WTC11 (cell line): ENCODE measurements around the gene STRN3. TPM values are rescaled to one million over a fixed set of nuclear protein-coding genes. Genes with fewer than 3 reads are reported as not detected.
A peak's percentile ranks its signal among the peaks of the same experiment; 100 is the strongest.
"Not testable (repeated sequence)": the region's sequence is repeated elsewhere in the genome, so short reads cannot be mapped to it uniquely, and the experiment has no call there.

Source experiments
- ATAC-seq: fragments of 200-7000 bp; cut with Tn5 transposase; 2 replicates; pipeline ENCODE4 v1.10.0; 2021; ENCODE audit warnings: mild to moderate bottlenecking, moderate library complexity
- CTCF ChIA-PET: fragments of 300-600 bp; sonication (Branson Sonifier 250); formaldehyde crosslinking; loops from one replicate; lab custom pipeline; 2021; ENCODE audit warnings: antibody characterized with exemption; lab: Charles Lee
- POLR2A ChIA-PET: fragments of 350-600 bp; sonication (Branson Sonifier 250); formaldehyde crosslinking; loops from one replicate; lab custom pipeline; 2021; ENCODE audit warnings: antibody characterized with exemption; lab: Charles Lee
- DNase-seq: peaks from one replicate; pipeline ENCODE4 v3.0.0; 2021; ENCODE audit warnings: low spot score
- H3K27ac Mint-ChIP-seq: 2 replicates; pipeline ENCODE4 v1.8.0; 2021; ENCODE audit warnings: mixed read lengths
- H3K27me3 Mint-ChIP-seq: 2 replicates; pipeline ENCODE4 v1.8.0; 2021; ENCODE audit warnings: low read depth, mild to moderate bottlenecking, moderate library complexity, mixed read lengths
- H3K36me3 Mint-ChIP-seq: 2 replicates; pipeline ENCODE4 v1.8.0; 2021; ENCODE audit warnings: mixed read lengths
- H3K4me1 Mint-ChIP-seq: 2 replicates; pipeline ENCODE4 v1.8.0; 2022; ENCODE audit warnings: mixed read lengths
- H3K4me3 Mint-ChIP-seq: 2 replicates; pipeline ENCODE4 v1.8.0; 2021; ENCODE audit warnings: mild to moderate bottlenecking, moderate library complexity, mixed read lengths
- H3K9me3 Mint-ChIP-seq: 2 replicates; pipeline ENCODE4 v1.8.0; 2021; ENCODE audit warnings: mixed read lengths
- ATF3 ChIP-seq: sonication (generic); formaldehyde crosslinking; conservative IDR thresholded peaks from 2 replicates; pipeline ENCODE4 v1.8.1; 2022; ENCODE audit warnings: mild to moderate bottlenecking, missing genetic modification reagents
- CREM ChIP-seq: sonication (generic); formaldehyde crosslinking; IDR thresholded peaks from 2 replicates; pipeline ENCODE4 v1.8.1; 2022; ENCODE audit warnings: mild to moderate bottlenecking, missing genetic modification reagents, moderate library complexity
- GABPB1 ChIP-seq: sonication (generic); formaldehyde crosslinking; IDR thresholded peaks from 2 replicates; pipeline ENCODE4 v1.8.1; 2023; ENCODE audit warnings: mild to moderate bottlenecking, missing genetic modification reagents
- IRF2 ChIP-seq: sonication (generic); formaldehyde crosslinking; IDR thresholded peaks from 2 replicates; pipeline ENCODE4 v1.8.0; 2022; ENCODE audit warnings: low read depth, missing genetic modification reagents, borderline replicate concordance
- KAT7 ChIP-seq: sonication (generic); formaldehyde crosslinking; IDR thresholded peaks from 2 replicates; pipeline ENCODE4 v1.8.1; 2023; ENCODE audit warnings: missing genetic modification reagents, mild to moderate bottlenecking, borderline replicate concordance
- NR3C1 ChIP-seq: sonication (generic); formaldehyde crosslinking; conservative IDR thresholded peaks from 2 replicates; pipeline ENCODE4 v1.8.1; 2023; ENCODE audit warnings: low read depth, mild to moderate bottlenecking, missing genetic modification reagents
- RELA ChIP-seq: sonication (generic); formaldehyde crosslinking; IDR thresholded peaks from 2 replicates; pipeline ENCODE4 v1.8.1; 2022; ENCODE audit warnings: missing genetic modification reagents, mild to moderate bottlenecking, borderline replicate concordance
- SMAD3 ChIP-seq: sonication (generic); formaldehyde crosslinking; IDR thresholded peaks from 2 replicates; pipeline ENCODE4 v1.8.0; 2022; ENCODE audit warnings: missing genetic modification reagents, mild to moderate bottlenecking, borderline replicate concordance
- USF1 ChIP-seq: sonication (generic); formaldehyde crosslinking; IDR thresholded peaks from 2 replicates; pipeline ENCODE4 v1.8.0; 2022; ENCODE audit warnings: mild to moderate bottlenecking, missing genetic modification reagents
- USF2 ChIP-seq: sonication (generic); formaldehyde crosslinking; IDR thresholded peaks from 2 replicates; pipeline ENCODE4 v1.8.1; 2023; ENCODE audit warnings: mild to moderate bottlenecking, missing genetic modification reagents, moderate library complexity
- ZMAT4 ChIP-seq: fragments of 250-450 bp; sonication (Bioruptor Pico); IDR thresholded peaks from 2 replicates; pipeline ENCODE4 v1.9.0; 2021; ENCODE audit warnings: mild to moderate bottlenecking
- ZNF263 ChIP-seq: sonication (generic); formaldehyde crosslinking; IDR thresholded peaks from 2 replicates; pipeline ENCODE4 v1.8.1; 2022; ENCODE audit warnings: low read depth, mild to moderate bottlenecking, moderate library complexity, missing genetic modification reagents
- ZNF281 ChIP-seq: sonication (generic); formaldehyde crosslinking; IDR thresholded peaks from 2 replicates; pipeline ENCODE4 v1.8.0; 2023; ENCODE audit warnings: mild to moderate bottlenecking, missing genetic modification reagents
- ZNF423 ChIP-seq: fragments of 250-450 bp; sonication (Bioruptor Pico); IDR thresholded peaks from 2 replicates; pipeline ENCODE4 v2.1.2; 2022; ENCODE audit warnings: mild to moderate bottlenecking, moderate library complexity
- ZNF671 ChIP-seq: fragments of 250-450 bp; sonication (Bioruptor Pico); IDR thresholded peaks from 2 replicates; pipeline ENCODE4 v1.8.0; 2021; ENCODE audit warnings: mild to moderate bottlenecking
- total RNA-seq: library from RNA; stranded (reverse); gene quantifications from 3 replicates; pipeline ENCODE4 v1.2.3, GENCODE V29; 2021
- TF ChIP-seq, protein P1 (sequence below): sonication (generic); formaldehyde crosslinking; IDR thresholded peaks from 2 replicates; pipeline ENCODE4 v1.8.1; 2023; ENCODE audit warnings: mild to moderate bottlenecking, missing genetic modification reagents
- TF ChIP-seq, protein P2 (sequence below): sonication (generic); formaldehyde crosslinking; IDR thresholded peaks from 2 replicates; pipeline ENCODE4 v1.8.1; 2023; ENCODE audit warnings: mild to moderate bottlenecking, missing genetic modification reagents, moderate library complexity

Gene STRN3
- total RNA-seq, 1 experiment from 2014 or later = 37.1 TPM

DNA sequence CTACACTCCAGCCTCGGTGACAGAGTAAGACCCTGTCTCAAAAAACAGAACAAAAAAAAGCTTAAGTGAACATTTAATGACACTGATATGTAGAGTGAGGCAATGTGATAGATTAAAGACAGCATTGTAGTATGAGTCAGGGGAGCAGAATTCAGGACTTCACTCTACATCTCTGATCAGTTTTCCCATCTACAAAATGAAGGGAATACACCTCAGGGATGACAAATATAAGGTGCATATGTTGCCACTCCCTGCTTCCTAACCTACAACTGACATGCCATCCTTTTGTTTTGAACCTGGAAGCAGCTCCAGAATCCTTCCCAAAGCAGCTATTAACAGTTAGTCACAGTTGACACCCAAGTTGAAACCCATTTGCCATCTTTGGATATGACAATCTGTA, 30.9 kb upstream of the STRN3 start:
- POLR2A ChIA-PET = interaction anchor here (0.6 to 1.6 kb wide), 2 partner anchors 31 to 267 kb away, joined by 3 to 5 read pairs; partner anchors contain the start of gene STRN3
- H3K36me3 Mint-ChIP-seq = no peaks in the 10 kb centered on the region
- no peak for TF ChIP-seq ZNF281 (CRISPR knock-in tag)
- no peak overlapping the region for H3K4me3 Mint-ChIP-seq
- CTCF ChIA-PET = interaction anchor here (1.2 to 1.4 kb wide), 2 partner anchors 26 to 31 kb away, joined by 3 to 4 read pairs; partner anchors contain the start of gene STRN3
- H3K27me3 Mint-ChIP-seq = no peaks in the 10 kb centered on the region
- ATAC-seq = no peak
- H3K9me3 Mint-ChIP-seq = no peaks in the 10 kb centered on the region
- H3K27ac Mint-ChIP-seq = no peak overlapping the region; the same call in 1 of the 2 replicates
- DNase-seq = no peak
- peaks cover 23% of the 10 kb centered on the region for H3K4me1 Mint-ChIP-seq

DNA sequence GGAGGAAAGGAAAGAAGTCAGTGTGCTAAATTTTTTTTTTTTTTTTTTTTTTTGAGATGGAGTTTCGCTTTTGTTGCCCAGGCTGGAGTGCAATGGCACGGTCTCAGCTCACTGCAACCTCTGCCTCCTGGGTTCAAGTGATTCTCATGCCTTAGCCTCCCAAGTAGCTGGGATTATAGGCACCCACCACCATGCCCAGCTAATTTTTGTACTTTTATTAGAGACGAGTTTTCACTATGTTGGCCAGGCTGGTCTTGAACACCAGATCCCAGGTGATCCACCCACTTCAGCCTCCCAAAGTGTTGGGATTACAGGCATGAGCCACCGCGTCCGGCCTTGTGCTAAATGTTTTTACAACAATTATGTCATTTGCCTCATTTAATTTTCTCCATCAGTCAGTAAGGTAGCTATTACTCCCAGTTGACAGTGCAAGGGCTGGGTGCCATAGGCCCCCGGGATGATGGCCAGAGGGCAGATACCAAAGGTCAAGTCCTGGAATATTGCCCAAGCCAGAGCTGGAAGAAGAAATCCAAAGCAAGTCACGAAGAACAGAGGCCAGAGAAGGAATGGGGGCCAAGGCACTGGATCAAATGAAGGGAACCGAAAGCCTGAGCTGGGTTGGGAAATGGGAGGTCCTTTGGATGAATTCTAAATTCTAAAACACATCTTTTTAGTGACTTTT, 26.9 kb upstream of the STRN3 start:
- POLR2A ChIA-PET = interaction anchor here (0.7 kb wide), 1 partner anchor 239 kb away, joined by 5 read pairs; no protein-coding TSS in a partner anchor
- H3K36me3 Mint-ChIP-seq, H3K27me3 Mint-ChIP-seq, H3K27ac Mint-ChIP-seq, H3K4me3 Mint-ChIP-seq, ATAC-seq: not testable (repeated sequence)
- TF ChIP-seq GABPB1 (CRISPR knock-in tag) = peak; percentile 55
- TF ChIP-seq, all 79 proteins: peak for 1; not testable (repeated sequence) for 78
- CTCF ChIA-PET, H3K4me1 Mint-ChIP-seq, DNase-seq, H3K9me3 Mint-ChIP-seq: not testable (repeated sequence)

- Mint-ChIP-seq H3K4me3 (no peak overlapping the region), H3K27ac (no peak overlapping the region), H3K36me3 (0 out of 2 replicates have a peak, but pooled peaks cover 3% of the 10 kb centered on the region), H3K9me3 (peaks cover 3% of the 10 kb centered on the region; the same call in 1 of the 2 replicates)
- CTCF ChIA-PET = no interaction called here
- no peak for ATAC-seq
- no peak for TF ChIP-seq IRF2 (CRISPR knock-in tag)
- no peak for TF ChIP-seq ATF3 (CRISPR knock-in tag)
- TF ChIP-seq ZNF281 (CRISPR knock-in tag) = no peak
- no peak for TF ChIP-seq ZNF263
- TF ChIP-seq, all 79 proteins: peak for 0
- DNase-seq = no peak
- Mint-ChIP-seq H3K27me3 (no peaks in the 10 kb centered on the region), H3K4me1 (no peaks in the 10 kb centered on the region)
- POLR2A ChIA-PET = no interaction called here
Observed at GRCh38 chr14:31051511-31051910, 25.3 kb upstream of the STRN3 start.

DNA sequence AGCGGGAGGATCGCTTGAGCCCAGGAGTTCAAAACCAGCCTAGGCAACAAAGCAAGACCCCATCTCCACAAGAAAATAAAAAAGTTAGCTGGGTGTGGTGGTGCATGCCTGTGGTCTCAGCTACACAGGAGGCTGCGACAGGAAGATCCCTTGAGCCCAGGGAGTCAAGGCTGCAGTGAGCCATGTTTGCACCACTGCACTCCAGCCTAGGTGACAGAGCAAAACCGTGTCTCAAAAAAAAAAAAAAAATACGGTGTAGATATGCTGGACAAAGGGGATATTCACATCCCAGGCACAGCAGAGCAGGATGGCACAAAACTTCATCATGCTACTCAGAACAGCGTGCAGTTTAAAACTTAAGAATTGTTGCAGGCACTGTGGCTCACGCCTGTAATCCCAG, 24.8 kb upstream of the STRN3 start:
- Mint-ChIP-seq H3K4me1 (no peaks in the 10 kb centered on the region), H3K27ac (no peak overlapping the region), H3K36me3 (0 out of 2 replicates have a peak, but pooled peaks cover 3% of the 10 kb centered on the region), H3K9me3 (peaks cover 3% of the 10 kb centered on the region; the same call in 1 of the 2 replicates), H3K27me3 (no peaks in the 10 kb centered on the region), H3K4me3 (no peak overlapping the region)
- POLR2A ChIA-PET = no interaction called here
- DNase-seq (no peak), ATAC-seq (no peak)
- CTCF ChIA-PET = no interaction called here
- no peak for TF ChIP-seq USF2
- TF ChIP-seq, protein P1, sequence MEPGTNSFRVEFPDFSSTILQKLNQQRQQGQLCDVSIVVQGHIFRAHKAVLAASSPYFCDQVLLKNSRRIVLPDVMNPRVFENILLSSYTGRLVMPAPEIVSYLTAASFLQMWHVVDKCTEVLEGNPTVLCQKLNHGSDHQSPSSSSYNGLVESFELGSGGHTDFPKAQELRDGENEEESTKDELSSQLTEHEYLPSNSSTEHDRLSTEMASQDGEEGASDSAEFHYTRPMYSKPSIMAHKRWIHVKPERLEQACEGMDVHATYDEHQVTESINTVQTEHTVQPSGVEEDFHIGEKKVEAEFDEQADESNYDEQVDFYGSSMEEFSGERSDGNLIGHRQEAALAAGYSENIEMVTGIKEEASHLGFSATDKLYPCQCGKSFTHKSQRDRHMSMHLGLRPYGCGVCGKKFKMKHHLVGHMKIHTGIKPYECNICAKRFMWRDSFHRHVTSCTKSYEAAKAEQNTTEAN = no peak
- no peak for TF ChIP-seq KAT7 (CRISPR knock-in tag)
- TF ChIP-seq, protein P2, sequence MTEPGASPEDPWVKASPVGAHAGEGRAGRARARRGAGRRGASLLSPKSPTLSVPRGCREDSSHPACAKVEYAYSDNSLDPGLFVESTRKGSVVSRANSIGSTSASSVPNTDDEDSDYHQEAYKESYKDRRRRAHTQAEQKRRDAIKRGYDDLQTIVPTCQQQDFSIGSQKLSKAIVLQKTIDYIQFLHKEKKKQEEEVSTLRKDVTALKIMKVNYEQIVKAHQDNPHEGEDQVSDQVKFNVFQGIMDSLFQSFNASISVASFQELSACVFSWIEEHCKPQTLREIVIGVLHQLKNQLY (CRISPR knock-in tag) = no peak
- no peak for TF ChIP-seq ZMAT4 (CRISPR knock-in tag)
- TF ChIP-seq SMAD3 (CRISPR knock-in tag) = no peak
- TF ChIP-seq ZNF423 (CRISPR knock-in tag) = no peak
- TF ChIP-seq ZNF671 (CRISPR knock-in tag) = no peak
- TF ChIP-seq USF1 (CRISPR knock-in tag) = no peak
- TF ChIP-seq CREM (CRISPR knock-in tag) = no peak
- no peak for TF ChIP-seq RELA (CRISPR knock-in tag)
- TF ChIP-seq NR3C1 (CRISPR knock-in tag) = no peak
